NOMO-1 (cell line): ENCODE measurements around the gene ECT2L.

Experiments
- DNase-seq, 2 experiments: peaks; one replicate each; lab custom pipeline; 2025; ENCODE audit not compliant: unreplicated experiment in 2 of 2; lab: John Stamatoyannopoulos, UW

The ECT2L gene

DNA sequence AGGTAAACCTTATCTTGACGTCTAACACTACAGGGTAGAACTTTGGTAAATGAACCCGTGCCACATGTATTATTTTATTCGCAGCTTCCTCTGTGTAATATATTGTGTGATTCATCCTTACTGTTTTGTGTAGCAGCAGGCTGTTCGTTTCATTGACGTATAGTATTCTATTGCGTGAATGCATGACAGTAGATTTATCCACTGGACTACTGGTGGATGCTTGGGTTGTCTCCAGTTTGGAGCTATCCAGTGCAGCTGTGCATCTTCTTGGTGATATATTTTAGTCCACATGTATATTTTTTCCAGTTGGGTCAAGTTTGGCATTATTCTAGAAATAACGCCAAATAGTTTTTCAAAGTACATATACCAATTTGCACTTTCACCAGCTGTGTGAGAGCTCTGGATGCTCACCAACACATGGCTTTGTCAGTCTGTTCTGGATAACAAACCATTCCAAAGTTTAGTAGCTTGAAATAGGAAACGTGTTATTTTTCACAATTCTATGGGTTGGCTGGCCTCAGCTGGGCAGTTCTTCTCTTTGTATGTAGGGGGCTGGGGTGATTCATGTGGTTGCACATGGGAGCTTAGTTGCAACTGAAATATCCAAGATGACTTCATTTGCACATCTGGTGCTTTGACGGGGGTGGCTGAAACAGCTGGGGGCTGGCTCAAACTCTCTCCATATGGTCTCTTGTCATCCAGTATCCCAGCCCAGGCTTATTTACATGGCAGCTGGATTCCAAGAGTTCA is 9.3 kb downstream of the ECT2L start:
- no peak for DNase-seq

DNA sequence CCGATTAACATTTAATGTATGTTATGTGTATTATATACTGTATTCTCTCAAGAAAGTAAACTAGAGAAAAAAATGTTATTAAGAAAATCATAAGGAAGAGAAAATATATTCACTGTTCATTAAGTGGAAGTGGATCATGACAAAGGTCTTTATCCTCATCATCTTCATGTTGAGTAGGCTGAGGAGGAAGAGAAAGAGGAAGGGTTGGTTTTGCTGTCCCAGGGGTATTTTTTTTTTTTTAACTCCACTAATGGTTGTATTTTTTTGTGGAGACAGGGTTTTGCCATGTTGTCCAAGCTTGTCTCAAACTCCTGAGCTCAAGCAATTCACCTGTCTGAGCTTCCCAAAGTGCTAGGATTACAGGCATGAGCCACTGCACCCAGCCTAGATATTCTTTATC is 11.0 kb downstream of the ECT2L start:
- DNase-seq = peak in 1 of 2 experiments; percentile 42

DNA sequence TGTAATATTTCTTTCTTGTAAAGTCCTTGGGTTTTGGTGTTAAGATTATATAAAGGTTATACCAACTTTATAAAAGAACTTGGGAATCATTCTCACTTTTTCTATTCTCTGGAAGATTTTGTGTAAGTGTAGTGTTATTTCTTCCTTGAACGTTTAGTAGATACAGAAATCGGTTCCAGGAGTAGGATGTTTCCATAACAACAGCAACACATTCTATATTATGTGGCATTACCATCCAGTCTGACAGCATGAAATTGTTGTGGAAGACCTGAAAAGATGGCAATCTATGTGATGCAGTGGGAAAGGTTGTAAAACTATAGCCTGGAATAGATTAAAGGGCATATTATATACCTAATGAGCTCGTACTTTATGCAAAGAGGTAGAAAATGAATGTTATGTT is 13.8 kb downstream of the ECT2L start:
- no peak for DNase-seq

DNA sequence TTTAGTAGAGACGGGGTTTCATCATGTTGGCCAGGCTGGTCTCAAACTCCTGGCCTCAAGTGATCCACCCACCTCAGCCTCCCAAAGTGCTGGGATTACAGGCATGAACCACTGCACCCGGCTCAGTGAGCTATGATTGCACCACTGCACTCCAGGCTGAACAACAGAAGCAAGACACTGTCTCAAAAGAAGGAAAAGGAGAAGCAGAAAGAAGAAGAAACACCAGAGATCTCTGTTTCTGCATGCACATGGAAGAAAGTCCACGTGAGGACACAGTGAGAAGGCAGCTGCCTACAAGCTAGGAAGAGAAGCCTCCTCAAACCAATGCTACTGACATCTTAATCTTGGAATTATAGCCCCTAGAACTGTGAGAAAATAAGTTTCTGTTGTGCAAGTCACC is 16.0 kb downstream of the ECT2L start:
- DNase-seq = peak; percentile 21 to 70

DNA sequence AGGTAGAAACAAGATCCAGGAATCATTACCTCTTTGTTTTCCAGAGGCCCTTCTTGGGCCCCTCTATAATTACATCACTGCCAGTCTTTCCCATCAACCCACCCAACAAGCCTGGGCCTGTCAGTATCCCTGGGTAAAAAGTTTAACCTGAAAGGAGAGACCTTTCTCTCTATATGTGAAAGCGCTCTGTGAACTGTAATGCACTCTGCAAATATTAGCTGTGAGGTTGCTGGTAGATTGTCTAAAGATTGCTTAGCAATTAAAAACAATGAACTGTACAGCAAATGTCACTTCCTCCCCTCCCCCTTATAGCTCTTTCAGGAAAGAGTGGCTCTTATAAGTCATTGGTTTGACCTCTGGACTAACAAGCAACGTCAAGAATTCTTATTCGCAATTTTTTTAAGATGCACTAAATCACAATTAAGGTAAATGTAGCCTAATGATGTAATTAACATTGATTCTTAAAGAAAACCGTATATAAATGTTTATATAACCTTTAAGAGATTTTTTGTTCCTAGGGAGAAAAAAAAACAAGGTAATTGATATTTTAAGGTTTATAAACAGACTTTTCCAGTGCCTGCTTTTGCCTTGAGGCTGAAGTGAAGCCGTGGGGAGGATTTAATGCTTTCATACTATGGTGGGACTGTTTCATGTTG is 18.4 kb downstream of the ECT2L start:
- DNase-seq = no peak

DNA sequence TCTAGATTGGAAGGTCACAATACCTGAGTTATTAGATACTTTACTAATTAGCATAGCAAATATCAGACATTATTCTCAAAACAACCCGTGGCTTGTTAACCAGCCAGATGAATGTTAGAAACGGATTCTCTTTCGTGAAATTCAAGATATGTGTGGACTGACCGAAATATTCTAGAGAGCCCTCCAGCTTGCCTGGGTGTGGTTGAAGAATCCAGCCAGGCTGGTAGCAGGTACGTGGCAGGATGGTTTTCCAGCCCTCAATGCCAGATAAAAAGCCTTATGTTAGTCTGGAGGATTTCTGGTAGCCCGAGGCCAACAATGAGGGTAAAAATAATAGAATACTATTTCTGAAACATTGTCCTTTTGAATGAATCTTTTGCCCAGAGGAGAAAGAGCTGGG is 19.3 kb downstream of the ECT2L start:
- no peak for DNase-seq

DNA sequence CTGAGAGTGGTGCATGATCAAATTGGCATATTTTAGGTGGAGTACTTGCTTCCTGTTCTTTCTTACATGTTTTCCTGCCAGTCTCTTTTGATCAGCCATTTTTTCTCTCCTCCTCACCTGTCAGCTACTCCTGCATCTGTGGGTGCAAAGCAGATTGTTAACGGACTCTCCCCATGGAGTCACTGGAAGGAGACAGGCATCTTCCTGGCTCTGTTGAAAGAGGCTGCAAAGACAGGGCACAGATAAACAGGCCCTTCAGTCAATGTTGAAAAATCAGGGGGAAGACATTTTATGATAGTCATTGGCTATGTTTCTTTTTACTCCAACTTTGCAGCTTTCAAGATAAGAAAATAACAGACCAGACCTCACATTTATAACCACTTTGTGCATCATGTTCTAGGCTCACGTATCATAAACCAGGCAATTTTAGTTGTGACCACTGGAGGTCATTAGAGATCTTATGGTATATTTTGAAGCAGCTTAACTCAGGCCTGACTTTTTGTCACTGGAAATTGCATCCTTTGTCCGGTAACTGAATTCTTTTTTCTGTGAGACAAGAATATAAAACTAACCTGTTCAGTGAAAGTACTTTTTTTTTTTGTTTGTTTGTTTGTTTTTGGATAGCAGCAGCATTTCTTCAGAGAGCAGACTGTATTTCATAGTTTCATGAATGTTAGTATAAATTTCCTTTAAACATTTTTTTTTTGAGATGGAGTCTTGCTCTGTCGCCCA is 20.1 kb downstream of the ECT2L start:
- DNase-seq = peak; percentile 33 to 54

DNA sequence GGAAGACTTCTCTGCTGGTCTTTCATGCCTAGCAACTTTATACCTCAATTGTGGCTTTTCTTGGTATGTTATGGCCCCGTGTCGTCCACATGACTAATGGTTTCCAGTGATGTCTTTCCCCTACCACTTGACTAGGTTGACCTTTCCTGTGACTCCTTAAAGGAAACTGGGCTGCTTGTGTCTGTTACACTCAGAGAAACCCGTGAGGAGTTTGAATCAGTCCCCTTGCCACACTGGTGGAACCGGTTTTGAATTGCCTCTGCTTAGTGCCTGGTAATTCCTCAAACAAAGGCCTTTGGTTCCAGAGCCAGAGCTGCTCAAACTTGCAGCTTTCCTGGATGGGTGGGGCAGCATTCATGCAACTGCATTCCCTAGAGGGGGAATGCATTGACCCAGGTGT is 21.9 kb downstream of the ECT2L start:
- DNase-seq = no peak

DNA sequence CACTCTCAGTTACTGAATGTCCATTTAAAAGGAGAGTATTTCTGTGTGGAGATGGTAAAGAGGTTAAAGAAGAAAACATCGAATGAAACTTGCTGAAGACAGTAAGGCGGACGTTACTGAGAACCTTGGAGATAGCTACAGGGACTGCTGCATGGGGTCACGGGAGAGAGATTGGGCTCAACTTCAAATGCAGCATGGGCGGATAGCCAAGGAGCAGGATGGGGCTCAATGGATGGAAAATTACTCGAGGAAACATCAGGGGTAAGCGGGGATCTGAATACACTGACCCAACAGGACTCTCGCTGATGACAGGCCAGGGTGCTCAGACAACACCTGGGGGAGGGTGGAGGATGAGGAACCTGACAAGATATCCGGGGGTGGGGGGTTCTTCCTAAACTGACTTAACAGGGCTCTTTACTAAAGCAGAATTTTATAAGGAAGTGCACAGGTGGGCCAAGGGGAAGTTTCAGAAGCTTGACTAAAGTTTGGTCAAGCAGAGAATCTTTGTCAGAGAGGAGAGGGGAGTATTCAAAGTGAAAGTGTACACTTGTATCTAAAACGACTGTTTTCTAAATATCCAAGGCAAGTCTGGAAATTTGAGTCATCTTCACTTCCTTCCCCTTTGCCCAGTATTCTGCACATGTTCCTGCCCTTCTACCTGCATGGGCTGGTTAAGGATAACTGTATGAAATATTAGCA is 22.8 kb downstream of the ECT2L start:
- peak in 1 of 2 experiments; percentile 29 for DNase-seq

DNA sequence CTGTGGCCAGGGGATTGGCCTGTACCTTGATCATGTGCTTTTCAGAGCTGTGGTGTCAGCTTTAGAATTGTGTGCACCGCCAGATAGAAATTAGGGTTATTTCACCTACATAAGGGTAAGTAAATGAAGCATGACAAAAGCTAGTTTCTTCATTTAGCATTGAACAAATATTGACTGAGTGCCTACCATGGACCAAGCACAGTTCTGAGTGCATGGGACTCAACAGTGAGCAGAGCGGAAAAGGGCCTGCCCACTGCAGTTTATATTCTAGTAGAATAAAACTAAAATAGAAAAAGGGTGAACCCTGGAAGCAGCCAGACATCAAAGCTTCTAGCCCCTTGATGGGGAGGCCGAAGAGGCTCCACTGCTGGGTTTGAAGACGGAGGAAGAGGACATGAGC is 25.6 kb downstream of the ECT2L start:
- DNase-seq = no peak

DNA sequence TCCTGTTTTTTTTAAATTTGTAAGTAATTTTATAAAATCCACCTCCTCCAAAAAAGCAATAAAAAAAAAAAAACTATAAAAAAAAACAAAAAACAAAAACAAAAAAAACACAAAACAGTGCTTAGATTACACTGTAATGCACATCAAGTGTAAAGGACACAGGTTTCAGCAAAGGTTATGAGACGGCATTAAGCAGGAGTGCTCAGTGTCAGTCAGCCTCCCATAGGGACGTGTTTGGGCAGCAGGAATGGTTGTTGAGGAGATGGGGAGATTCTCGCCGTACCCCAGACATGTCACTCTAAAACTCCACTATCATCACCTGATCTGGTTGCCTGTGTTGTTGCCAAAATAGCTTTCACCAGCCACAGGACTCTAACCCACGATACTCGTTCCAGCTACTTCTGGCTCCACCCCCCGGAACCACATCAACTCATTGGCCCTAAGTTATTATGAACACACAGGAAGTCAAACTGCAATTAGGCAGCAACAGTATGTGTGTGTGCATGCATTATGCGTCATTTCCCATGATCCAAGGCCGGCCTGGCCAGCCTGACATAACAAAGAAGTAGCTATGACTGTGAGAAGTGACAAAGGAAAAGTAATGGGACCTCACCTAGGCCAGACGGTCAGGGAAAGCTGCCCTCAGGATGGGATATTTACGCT is 28.7 kb downstream of the ECT2L start:
- DNase-seq = no peak

DNA sequence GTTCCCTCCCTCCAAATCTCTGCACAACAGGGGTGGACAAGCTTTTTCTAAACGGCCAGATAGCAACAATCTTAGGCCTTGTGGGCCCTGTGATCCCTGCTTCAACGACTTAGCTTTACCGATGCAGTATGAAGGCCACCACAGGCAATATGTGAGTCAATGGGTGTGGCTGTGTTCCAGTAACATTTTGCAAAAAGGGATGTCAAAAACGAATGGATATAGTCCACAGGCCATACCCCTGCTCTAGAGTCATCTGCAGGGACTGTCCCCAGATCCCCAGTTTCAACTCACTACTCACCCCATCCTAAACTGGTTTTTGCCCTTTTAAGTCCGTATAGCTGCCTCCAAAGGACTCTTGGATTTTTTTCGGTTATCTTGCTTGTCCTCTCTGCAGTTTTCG is 34.4 kb downstream of the ECT2L start:
- DNase-seq = no peak

DNA sequence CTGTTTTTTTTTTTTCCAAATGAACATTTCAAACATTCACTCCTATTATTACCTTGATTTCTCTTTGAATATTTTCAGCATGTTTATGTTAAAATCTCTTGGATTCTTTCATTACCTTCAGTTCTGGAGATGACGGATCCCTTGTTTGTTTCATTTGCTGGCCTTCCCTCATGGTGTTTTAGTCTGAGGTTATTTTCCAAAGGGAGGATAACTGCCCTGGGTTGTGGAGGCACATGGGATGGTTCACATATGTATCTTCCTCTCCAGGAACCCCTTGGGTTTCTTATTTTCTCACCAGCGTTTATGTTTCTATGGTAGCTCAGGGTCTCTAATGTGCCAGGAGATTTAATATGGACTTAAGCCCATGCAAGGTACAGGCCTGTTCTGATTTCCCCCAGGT is 36.3 kb downstream of the ECT2L start:
- no peak for DNase-seq

DNA sequence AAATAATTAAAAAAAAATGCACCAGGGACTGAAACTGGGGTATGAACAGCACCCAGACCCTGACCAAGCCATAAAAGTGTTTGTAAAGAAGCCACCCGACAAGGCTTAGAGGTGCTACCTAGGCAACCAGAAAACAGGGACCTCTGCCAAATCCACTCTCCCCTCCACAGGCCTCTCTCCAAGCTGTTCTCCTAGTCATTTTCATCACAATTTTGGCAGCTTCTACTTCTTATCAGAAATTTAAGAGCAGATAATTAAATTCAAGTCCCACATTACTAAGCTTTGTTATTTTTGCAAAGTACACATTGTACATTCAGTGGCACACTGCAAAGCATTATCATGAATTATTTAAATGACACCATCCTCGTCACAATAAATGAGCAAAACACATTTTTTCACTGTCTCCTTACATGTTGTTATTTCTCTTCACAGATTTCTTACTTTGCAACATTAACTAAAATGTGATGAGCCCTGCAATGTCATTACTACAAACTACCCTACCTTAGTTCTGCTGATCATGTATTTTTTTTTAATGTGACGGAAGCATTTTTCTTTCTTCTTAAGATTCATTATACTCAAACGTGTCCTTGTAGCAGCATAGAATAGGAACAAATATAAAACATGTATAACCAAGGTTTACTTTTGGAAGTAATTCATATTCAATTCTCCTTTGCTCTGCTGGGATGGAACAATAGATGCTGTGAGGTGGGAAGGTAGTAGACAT is 38.1 kb downstream of the ECT2L start:
- DNase-seq = no peak

DNA sequence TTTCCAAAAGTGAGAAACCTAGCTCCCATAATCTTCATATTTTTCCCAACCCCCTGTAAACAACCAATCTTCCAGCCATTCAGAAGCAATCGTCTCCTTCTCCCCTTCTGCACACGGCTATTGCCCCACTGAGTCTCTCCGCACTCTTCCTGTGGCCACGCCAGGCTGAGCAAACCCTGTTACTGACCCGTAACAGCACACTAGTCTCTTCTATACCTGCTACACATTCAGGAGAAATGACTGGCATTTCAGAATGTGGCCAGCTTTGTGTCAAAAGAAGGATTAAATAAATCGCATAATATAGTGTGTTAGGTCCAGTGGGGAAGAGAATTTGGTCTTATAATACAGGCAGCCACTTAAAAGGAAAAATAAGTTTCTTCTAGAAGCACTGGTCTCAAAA is 41.4 kb downstream of the ECT2L start:
- DNase-seq = no peak

DNA sequence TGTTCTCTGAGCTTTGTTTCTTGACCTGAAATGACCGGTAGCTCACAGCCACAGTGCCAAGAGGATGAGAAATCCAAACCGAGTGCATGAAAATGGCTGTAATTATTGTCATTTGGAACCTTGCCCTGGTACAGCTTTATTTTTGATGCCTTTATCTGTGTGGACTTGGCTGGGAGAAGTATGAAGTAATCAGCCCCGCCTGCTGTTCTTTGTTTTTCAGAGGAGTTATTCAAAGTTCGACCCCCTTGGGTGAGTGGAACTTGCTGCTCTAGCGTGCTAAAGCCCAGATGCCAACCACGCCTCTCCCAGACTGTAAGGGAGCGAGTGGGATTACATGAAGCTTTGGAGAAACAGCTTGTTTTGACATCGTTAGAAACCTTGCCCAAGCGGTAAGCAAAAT is 48.3 kb downstream of the ECT2L start:
- no peak for DNase-seq

DNA sequence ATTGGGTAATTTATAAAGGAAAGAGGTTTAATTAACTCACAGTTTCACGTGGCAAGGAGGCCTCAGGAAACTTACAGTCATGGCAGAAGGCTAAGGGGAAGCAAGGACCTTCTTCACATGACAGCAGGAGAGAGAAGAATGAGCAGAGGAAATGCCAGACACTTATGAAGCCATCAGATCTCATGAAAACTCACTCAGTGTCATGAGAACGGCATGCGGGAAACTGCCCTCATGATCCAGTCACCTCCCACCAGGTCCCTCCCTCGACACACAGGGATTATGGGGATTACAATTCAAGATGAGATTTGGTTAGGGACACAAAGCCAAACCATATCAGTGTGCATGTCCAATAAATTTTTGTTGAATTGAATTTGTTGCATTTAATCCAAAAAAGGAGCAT is 52.0 kb downstream of the ECT2L start:
- no peak for DNase-seq

DNA sequence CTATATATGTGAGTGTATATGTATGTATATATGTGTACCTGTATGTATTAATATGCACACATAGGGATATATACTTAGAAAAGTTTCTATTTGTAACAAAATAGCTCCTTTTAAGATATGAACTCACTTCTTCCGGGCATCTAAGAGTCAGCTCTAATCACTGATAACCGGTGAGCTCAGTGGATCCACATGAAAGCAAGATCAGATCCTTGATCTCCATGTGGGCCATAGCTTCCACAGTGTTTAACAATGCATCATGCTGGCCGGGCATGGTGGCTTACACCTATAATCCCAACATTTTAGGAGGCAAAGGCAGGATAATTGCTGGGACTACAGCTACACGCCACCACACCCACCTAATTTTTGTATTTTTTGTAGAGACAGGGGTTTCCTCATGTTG is 52.6 kb downstream of the ECT2L start:
- DNase-seq = no peak

DNA sequence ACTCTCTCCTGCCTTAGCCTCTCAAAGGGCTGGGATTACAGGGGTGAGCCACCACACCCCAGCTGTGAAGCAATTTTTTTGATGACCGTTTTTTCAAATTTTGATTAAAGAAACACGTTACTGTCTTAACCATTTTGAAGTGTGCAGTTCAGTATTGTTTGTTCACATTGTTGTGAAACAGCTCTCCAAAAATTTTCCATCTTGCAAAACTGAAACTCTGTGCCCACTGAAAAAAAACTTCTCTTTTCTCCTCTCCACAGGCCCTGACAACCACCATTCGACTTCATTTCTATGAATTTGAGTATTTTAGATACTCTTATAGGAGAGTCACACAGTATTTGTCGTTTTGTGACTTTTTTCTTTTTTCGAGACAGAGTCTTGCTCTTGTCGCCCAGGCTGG is 53.9 kb downstream of the ECT2L start:
- DNase-seq = peak; percentile 56 to 57

DNA sequence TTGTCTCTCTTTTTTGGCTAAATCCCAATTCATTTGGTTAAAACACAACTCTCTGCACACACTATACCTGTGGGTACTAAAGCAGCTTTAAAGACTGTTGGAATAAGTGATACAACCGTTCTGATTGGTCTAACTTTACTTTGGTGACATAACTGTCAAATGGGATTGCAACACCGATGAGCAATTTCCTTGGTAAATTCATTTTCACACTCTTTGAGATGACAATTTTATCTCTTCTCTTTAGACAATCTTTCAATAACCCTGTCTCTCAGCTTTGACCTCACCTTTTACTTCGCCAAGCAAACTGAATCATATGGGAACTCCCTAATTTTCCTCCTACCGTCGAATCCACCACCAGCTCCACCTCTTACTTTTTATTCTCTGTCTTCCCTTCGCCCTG is 60.8 kb downstream of the ECT2L start:
- DNase-seq = peak in 1 of 2 experiments; percentile 52
